Hepatocyte (in vitro differentiated cells): ENCODE measurements around the gene LSR.

ENCODE experiments used
- EZH2 ChIP-seq: fragments of 200-600 bp; sonication (generic); IDR thresholded peaks from 2 replicates; pipeline ENCODE4 v1.6.1; 2016; ENCODE audit warnings: antibody characterized with exemption, mild to moderate bottlenecking, borderline replicate concordance
- EZH2phosphoT487 ChIP-seq: fragments of 200-600 bp; sonication (generic); IDR thresholded peaks from one replicate; pipeline ENCODE4 v1.6.1; 2018; ENCODE audit warnings: antibody characterized with exemption, mild to moderate bottlenecking, low read depth, moderate library complexity; ENCODE audit not compliant: unreplicated experiment, severe bottlenecking

GRCh38 chr19:35299523-35300338 lies 50.9 kb downstream of the LSR start:
- TF ChIP-seq EZH2 = no peak
- TF ChIP-seq EZH2phosphoT487 = no peak
